Stromal cell of bone marrow (primary cell): ENCODE results near the gene TSC1.

Source experiments
- DNase-seq: peaks from one replicate; pipeline ENCODE4 v3.0.0-alpha.2; 2012; ENCODE audit warnings: low read depth

Gene TSC1

GRCh38 chr9:132937463-132937901 lies 6.9 kb downstream of the TSC1 start:
- no peak for DNase-seq

- no peak for DNase-seq
These were observed 9.4 kb downstream of the TSC1 start for GRCh38 chr9:132935026-132935425.

- no peak for DNase-seq
These were observed 13.2 kb downstream of the TSC1 start for GRCh38 chr9:132931178-132931735.

GRCh38 chr9:132927704-132928103 lies 16.7 kb downstream of the TSC1 start:
- no peak for DNase-seq

GRCh38 chr9:132923346-132923902 lies 21.0 kb downstream of the TSC1 start:
- DNase-seq: no peak

- DNase-seq: no peak
These were observed 24.7 kb downstream of the TSC1 start for GRCh38 chr9:132919614-132920268.

GRCh38 chr9:132914924-132915323 lies 29.5 kb downstream of the TSC1 start:
- DNase-seq: no peak

GRCh38 chr9:132912131-132912530 lies 32.3 kb downstream of the TSC1 start:
- DNase-seq: no peak

- DNase-seq: no peak
These were observed 34.0 kb downstream of the TSC1 start for GRCh38 chr9:132910376-132910775.

- no peak for DNase-seq
These were observed 35.1 kb downstream of the TSC1 start for GRCh38 chr9:132909311-132909710.

GRCh38 chr9:132908635-132909034 lies 35.8 kb downstream of the TSC1 start:
- DNase-seq: no peak

- no peak for DNase-seq
These were observed 38.7 kb downstream of the TSC1 start for GRCh38 chr9:132905726-132906125.

GRCh38 chr9:132903574-132904492 lies 40.6 kb downstream of the TSC1 start:
- no peak for DNase-seq

- peak; percentile 72 for DNase-seq
These were observed 42.3 kb downstream of the TSC1 start for GRCh38 chr9:132901858-132902831.

- DNase-seq: no peak
These were observed 46.4 kb downstream of the TSC1 start for GRCh38 chr9:132898051-132898450.

GRCh38 chr9:132896906-132897305 lies 47.5 kb downstream of the TSC1 start:
- DNase-seq: no peak

- no peak for DNase-seq
These were observed 48.2 kb downstream of the TSC1 start for GRCh38 chr9:132896264-132896663.

- DNase-seq: no peak
These were observed 49.3 kb downstream of the TSC1 start for GRCh38 chr9:132894862-132895835.

- no peak for DNase-seq
These were observed 50.1 kb downstream of the TSC1 start for GRCh38 chr9:132894346-132894745.

GRCh38 chr9:132892400-132892799 lies 52.0 kb downstream of the TSC1 start:
- DNase-seq: no peak
